Hepatocyte (in vitro differentiated cells): Measurements from ENCODE around the gene ZYG11A. TPM values are rescaled to one million over a fixed set of nuclear protein-coding genes. Genes with fewer than 3 reads are reported as not detected.
A peak's percentile ranks its signal among the peaks of the same experiment; 100 is the strongest.
"Not testable (repeated sequence)": the region's sequence is repeated elsewhere in the genome, so short reads cannot be mapped to it uniquely, and the experiment has no call there.

Experiments
- DNase-seq: peaks from one replicate; pipeline ENCODE4 v3.0.0-alpha.2; 2016; ENCODE audit warnings: low spot score
- H2AFZ ChIP-seq: fragments of 200-600 bp; sonication (generic); 2 replicates; pipeline ENCODE4 v1.6.0; 2016; ENCODE audit warnings: antibody characterized with exemption, mild to moderate bottlenecking
- H3K27ac ChIP-seq: fragments of 200-600 bp; sonication (generic); 2 replicates; pipeline ENCODE4 v1.5.1; 2016; ENCODE audit warnings: mild to moderate bottlenecking
- H3K27me3 ChIP-seq: fragments of 200-600 bp; sonication (generic); 2 replicates; pipeline ENCODE4 v1.6.1; 2016
- H3K36me3 ChIP-seq: fragments of 200-600 bp; sonication (generic); replicated peaks from 2 replicates; pipeline ENCODE4 v1.5.1; 2016; ENCODE audit warnings: low read depth; ENCODE audit not compliant: insufficient read depth
- H3K4me1 ChIP-seq: fragments of 200-600 bp; sonication (generic); 2 replicates; pipeline ENCODE4 v1.5.1; 2016; ENCODE audit warnings: mild to moderate bottlenecking, moderate library complexity; ENCODE audit not compliant: insufficient read depth
- H3K4me2 ChIP-seq: fragments of 200-600 bp; sonication (generic); 2 replicates; pipeline ENCODE4 v1.6.0; 2016
- H3K4me3 ChIP-seq: fragments of 200-600 bp; sonication (generic); 2 replicates; pipeline ENCODE4 v1.5.1; 2016; ENCODE audit warnings: mild to moderate bottlenecking
- H3K79me2 ChIP-seq: fragments of 200-600 bp; sonication (generic); 2 replicates; pipeline ENCODE4 v1.6.0; 2017; ENCODE audit warnings: mild to moderate bottlenecking
- H3K9me2 ChIP-seq: fragments of 200-600 bp; sonication (generic); replicated peaks from 2 replicates; pipeline ENCODE4 v1.6.0; 2017; ENCODE audit warnings: mild to moderate bottlenecking; ENCODE audit not compliant: insufficient read depth
- H3K9me3 ChIP-seq: fragments of 200-600 bp; sonication (generic); 2 replicates; pipeline ENCODE4 v1.5.1; 2016; ENCODE audit warnings: low read depth, mild to moderate bottlenecking
- H4K20me1 ChIP-seq: fragments of 200-600 bp; sonication (generic); 2 replicates; pipeline ENCODE4 v1.6.0; 2016; ENCODE audit warnings: mild to moderate bottlenecking; ENCODE audit not compliant: insufficient read depth, poor library complexity, severe bottlenecking
- CTCF ChIP-seq: fragments of 200-600 bp; sonication (generic); IDR thresholded peaks from 2 replicates; pipeline ENCODE4 v1.5.1; 2016; ENCODE audit warnings: antibody characterized with exemption, mild to moderate bottlenecking; ENCODE audit not compliant: poor library complexity
- EZH2 ChIP-seq: fragments of 200-600 bp; sonication (generic); IDR thresholded peaks from 2 replicates; pipeline ENCODE4 v1.6.1; 2016; ENCODE audit warnings: antibody characterized with exemption, mild to moderate bottlenecking, borderline replicate concordance
- EZH2phosphoT487 ChIP-seq: fragments of 200-600 bp; sonication (generic); IDR thresholded peaks from one replicate; pipeline ENCODE4 v1.6.1; 2018; ENCODE audit warnings: antibody characterized with exemption, mild to moderate bottlenecking, low read depth, moderate library complexity; ENCODE audit not compliant: unreplicated experiment, severe bottlenecking
- WGBS: methylation state at CpG from one replicate; pipeline ENCODE4 v1.1.6; 2016; ENCODE audit warnings: low lambda C conversion rate; ENCODE audit errors: missing lambda C conversion rate; 5-methylcytosine and 5-hydroxymethylcytosine counted together
- polyA plus RNA-seq: library from polyadenylated mRNA; unstranded; fragments of >200 nt; fragmentation: Nextera tagmentation; extraction: Ambion mirVana; gene quantifications from 2 replicates; pipeline ENCODE4 v1.2.1, GENCODE V29; 2016
- total RNA-seq: library from RNA; depleted of rRNA; stranded (reverse); fragments of >200 nt; gene quantifications from 2 replicates; pipeline ENCODE4 v1.2.3, GENCODE V29; 2014

The ZYG11A gene
- total RNA-seq (1.1 and 1.8 TPM in 2 replicates), polyA plus RNA-seq (0.40 TPM in 2 replicates)

- peaks cover 13% of the 10 kb centered on the region for H3K27me3 ChIP-seq
- peak within 1 kb of the TSS; percentile 38 for H3K4me3 ChIP-seq
- H3K27ac ChIP-seq: peak within 1 kb of the TSS; percentile 19
- no peaks in the 10 kb centered on the region for H3K9me2 ChIP-seq
- no peaks in the 10 kb centered on the region for H4K20me1 ChIP-seq
- peak within 1 kb of the TSS; percentile 83 for H2AFZ ChIP-seq
- H3K4me1 ChIP-seq: no peaks in the 10 kb centered on the region
- no peaks in the 10 kb centered on the region for H3K79me2 ChIP-seq
- 3% methylated on average over 56 of the region's 88 CpGs for WGBS
- no peaks in the 10 kb centered on the region for H3K9me3 ChIP-seq
- peak within 1 kb of the TSS; percentile 92 for H3K4me2 ChIP-seq
- DNase-seq: peak; percentile 93
- no peak for TF ChIP-seq EZH2
- no peak for TF ChIP-seq EZH2phosphoT487
- no peak for TF ChIP-seq CTCF
- no peaks in the 10 kb centered on the region for H3K36me3 ChIP-seq
Measured at GRCh38 chr1:52842643-52843310, at the start of gene ZYG11A. TSS of gene ZYG11A (plus strand) at chr1:52842760. CDS start at chr1:52842884, 124 bp downstream.

GRCh38 chr1:52793717-52794116, 48.8 kb upstream of the ZYG11A start:
- not testable (repeated sequence) for H3K27me3 ChIP-seq, H3K4me2 ChIP-seq, H3K9me2 ChIP-seq, H2AFZ ChIP-seq, H3K79me2 ChIP-seq, H3K27ac ChIP-seq, H3K4me1 ChIP-seq, H3K36me3 ChIP-seq, H4K20me1 ChIP-seq, DNase-seq, H3K9me3 ChIP-seq, H3K4me3 ChIP-seq
- WGBS: 80% methylated on average over 7 of the region's 7 CpGs

GRCh38 chr1:52795464-52795863, 47.1 kb upstream of the ZYG11A start:
- Histone ChIP-seq H3K9me2 (no peaks in the 10 kb centered on the region), H3K9me3 (no peaks in the 10 kb centered on the region), H3K27ac (no peak overlapping the region), H3K36me3 (no peaks in the 10 kb centered on the region), H4K20me1 (no peaks in the 10 kb centered on the region), H3K79me2 (no peaks in the 10 kb centered on the region), H3K27me3 (no peaks in the 10 kb centered on the region), H2AFZ (no peak overlapping the region), H3K4me1 (no peaks in the 10 kb centered on the region), H3K4me3 (no peak overlapping the region), H3K4me2 (no peak overlapping the region)
- WGBS: 94% methylated on average over 3 of the region's 3 CpGs
- TF ChIP-seq EZH2phosphoT487: no peak
- TF ChIP-seq EZH2: no peak
- no peak for TF ChIP-seq CTCF
- DNase-seq: no peak

- H3K79me2 ChIP-seq: no peaks in the 10 kb centered on the region
- WGBS: 97% methylated on average over 3 of the region's 3 CpGs
- H3K27me3 ChIP-seq: no peaks in the 10 kb centered on the region
- no peak overlapping the region for H2AFZ ChIP-seq
- H3K27ac ChIP-seq: no peak overlapping the region
- DNase-seq: no peak
- no peaks in the 10 kb centered on the region for H3K4me1 ChIP-seq
- no peaks in the 10 kb centered on the region for H4K20me1 ChIP-seq
- no peaks in the 10 kb centered on the region for H3K36me3 ChIP-seq
- no peak overlapping the region for H3K4me2 ChIP-seq
- H3K9me2 ChIP-seq: no peaks in the 10 kb centered on the region
- TF ChIP-seq CTCF (no peak), EZH2phosphoT487 (no peak), EZH2 (no peak)
- H3K9me3 ChIP-seq: no peaks in the 10 kb centered on the region
- H3K4me3 ChIP-seq: no peak overlapping the region
Measured at GRCh38 chr1:52798331-52798730, 44.2 kb upstream of the ZYG11A start.
